ENCODE data around the gene TMEM165.

TMEM165 gene

DNA sequence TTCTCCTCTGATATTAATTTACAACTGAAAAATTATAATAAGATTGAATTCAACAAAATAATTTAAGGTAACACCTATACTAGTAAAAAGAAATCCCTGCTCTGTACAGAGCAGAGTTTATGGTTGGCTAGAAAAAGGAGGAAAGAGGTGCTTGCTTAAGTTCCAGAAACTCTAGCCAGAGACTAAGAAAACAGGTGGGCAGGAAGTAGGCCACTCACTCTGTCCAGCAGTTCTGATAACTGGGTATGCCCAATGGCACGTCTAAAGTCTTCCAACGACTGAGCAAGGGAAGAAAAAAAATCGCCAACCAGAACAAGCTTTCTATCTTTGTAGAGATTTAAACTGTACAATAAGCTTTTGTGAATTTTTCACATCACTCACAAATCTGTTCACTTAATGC lies 42.1 kb downstream of the TMEM165 start (continued):
- TF ChIP-seq, protein P1, sequence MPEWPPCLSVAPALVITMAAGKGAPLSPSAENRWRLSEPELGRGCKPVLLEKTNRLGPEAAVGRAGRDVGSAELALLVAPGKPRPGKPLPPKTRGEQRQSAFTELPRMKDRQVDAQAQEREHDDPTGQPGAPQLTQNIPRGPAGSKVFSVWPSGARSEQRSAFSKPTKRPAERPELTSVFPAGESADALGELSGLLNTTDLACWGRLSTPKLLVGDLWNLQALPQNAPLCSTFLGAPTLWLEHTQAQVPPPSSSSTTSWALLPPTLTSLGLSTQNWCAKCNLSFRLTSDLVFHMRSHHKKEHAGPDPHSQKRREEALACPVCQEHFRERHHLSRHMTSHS (tag by site-specific recombination; IDR thresholded peaks at IDR 0.05), result no peak
- TF ChIP-seq ZBTB17 (tag by site-specific recombination; IDR thresholded peaks at IDR 0.05), result no peak

DNA sequence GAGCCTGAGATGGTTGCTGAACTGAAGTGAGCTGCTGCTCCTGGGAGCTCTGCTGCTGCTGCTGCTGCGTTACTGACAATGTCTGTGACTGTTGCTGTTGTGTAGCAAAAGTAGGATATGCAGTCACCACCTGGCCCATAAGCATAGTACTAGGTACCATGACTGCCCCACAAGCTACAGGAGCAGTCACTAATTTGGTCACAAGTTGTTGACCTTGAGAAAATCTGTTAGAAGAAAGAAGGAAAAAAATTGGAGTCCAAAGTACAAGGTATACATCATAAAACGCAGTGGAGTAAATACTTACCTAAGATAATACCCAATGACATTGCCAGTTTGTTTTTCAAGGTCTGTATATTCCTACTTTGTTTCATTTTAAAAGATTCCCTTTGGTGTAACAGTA lies 42.6 kb downstream of the TMEM165 start:
- Histone ChIP-seq H3K36me3 (ENCODE audit: control insufficient read depth in 2 of 2, insufficient read depth in 1 of 2, low read length in 2 of 2) (peaks cover 0 to 84% of the 10 kb centered on the region in 2 experiments; a peak in 1 of 3 replicates), H3K27ac (ENCODE audit: extremely low read depth, low read depth, low read length) (no peak overlapping the region), H3K4me3 (ENCODE audit: low read depth, low read length) (no peak overlapping the region), H3K9me3 (ENCODE audit: control insufficient read depth, insufficient read depth, low read depth, low read length) (no peaks in the 10 kb centered on the region), H3K4me1 (ENCODE audit: control insufficient read depth, insufficient read depth, low read length) (no peaks in the 10 kb centered on the region)
- POLR2A ChIA-PET, result no interaction called here
- no peak for TF ChIP-seq ZNF37A (tag by site-specific recombination; IDR thresholded peaks at IDR 0.05)
- no peak for TF ChIP-seq ZNF19 (tag by site-specific recombination; IDR thresholded peaks at IDR 0.05; ENCODE audit: low read depth)
- no peak for TF ChIP-seq ZNF623 (tag by site-specific recombination; IDR thresholded peaks at IDR 0.05)
- no peak for TF ChIP-seq ZNF48 (tag by site-specific recombination; IDR thresholded peaks at IDR 0.05)
- TF ChIP-seq ZIC2 (tag by site-specific recombination; IDR thresholded peaks at IDR 0.05), result no peak
- no peak for TF ChIP-seq PATZ1 (tag by site-specific recombination; IDR thresholded peaks at IDR 0.05)
- no peak for TF ChIP-seq ZFP69B (tag by site-specific recombination; IDR thresholded peaks at IDR 0.05)
- TF ChIP-seq ZNF510 (tag by site-specific recombination; IDR thresholded peaks at IDR 0.05; ENCODE audit: insufficient replicate concordance), result no peak
- TF ChIP-seq ZNF394 (tag by site-specific recombination; IDR thresholded peaks at IDR 0.05; ENCODE audit: borderline replicate concordance), result no peak
- TF ChIP-seq ZNF596 (tag by site-specific recombination; IDR thresholded peaks at IDR 0.05), result no peak
- TF ChIP-seq ZNF423 (tag by site-specific recombination; IDR thresholded peaks at IDR 0.05), result no peak
- TF ChIP-seq YY2 (tag by site-specific recombination; IDR thresholded peaks at IDR 0.05), result no peak
- no peak for TF ChIP-seq ZEB2 (tag by site-specific recombination; IDR thresholded peaks at IDR 0.05)
- no peak for TF ChIP-seq ZNF837 (tag by site-specific recombination; IDR thresholded peaks at IDR 0.05)
- no peak for TF ChIP-seq ZBTB1 (tag by site-specific recombination; IDR thresholded peaks at IDR 0.05)
- no peak for TF ChIP-seq WT1 (tag by site-specific recombination; IDR thresholded peaks at IDR 0.05)
- TF ChIP-seq ZNF549 (tag by site-specific recombination; IDR thresholded peaks at IDR 0.05), result no peak
- TF ChIP-seq ZBTB20 (tag by site-specific recombination; IDR thresholded peaks at IDR 0.05), result no peak
- no peak for TF ChIP-seq ZNF830 (tag by site-specific recombination; IDR thresholded peaks at IDR 0.05; ENCODE audit: low read depth)
- CTCF ChIA-PET, result no interaction called here

- no peak overlapping the region for H3K27ac ChIP-seq (ENCODE audit: extremely low read depth, low read depth, low read length)
- no peaks in the 10 kb centered on the region for H3K9me3 ChIP-seq (ENCODE audit: control insufficient read depth, insufficient read depth, low read depth, low read length)
- peaks cover 0 to 85% of the 10 kb centered on the region in 2 experiments; a peak in 1 of 3 replicates for H3K36me3 ChIP-seq (ENCODE audit: control insufficient read depth in 2 of 2, insufficient read depth in 1 of 2, low read length in 2 of 2)
- H3K4me1 ChIP-seq (ENCODE audit: control insufficient read depth, insufficient read depth, low read length), result no peaks in the 10 kb centered on the region
- ChIA-PET POLR2A (interaction anchor here (0.6 kb wide), 1 partner anchor 41 kb away, joined by 7 read pairs; no protein-coding TSS in a partner anchor), CTCF (no interaction called here)
- no peak overlapping the region for H3K4me3 ChIP-seq (ENCODE audit: low read depth, low read length)
- no peak for TF ChIP-seq ZNF513 (tag by site-specific recombination; IDR thresholded peaks at IDR 0.05)
- TF ChIP-seq BCL6B (tag by site-specific recombination; IDR thresholded peaks at IDR 0.05), result no peak
- TF ChIP-seq ZNF202 (tag by site-specific recombination; IDR thresholded peaks at IDR 0.05; ENCODE audit: borderline replicate concordance), result no peak
- TF ChIP-seq ZBTB7A (tag by site-specific recombination; IDR thresholded peaks at IDR 0.05; ENCODE audit: low read depth), result no peak
- no peak for TF ChIP-seq ZNF341 (tag by site-specific recombination; IDR thresholded peaks at IDR 0.05; ENCODE audit: low read depth)
- no peak for TF ChIP-seq ZNF768 (tag by site-specific recombination; IDR thresholded peaks at IDR 0.05)
- no peak for TF ChIP-seq ZNF433 (tag by site-specific recombination; IDR thresholded peaks at IDR 0.05; ENCODE audit: low read depth)
- TF ChIP-seq IKZF3 (tag by site-specific recombination; IDR thresholded peaks at IDR 0.05), result no peak
- TF ChIP-seq PRDM1 (tag by site-specific recombination; IDR thresholded peaks at IDR 0.05), result no peak
- TF ChIP-seq ZNF747 (tag by site-specific recombination; IDR thresholded peaks at IDR 0.05), result no peak
- no peak for TF ChIP-seq ZNF239 (tag by site-specific recombination; IDR thresholded peaks at IDR 0.05)
- TF ChIP-seq ZNF155 (tag by site-specific recombination; IDR thresholded peaks at IDR 0.05), result no peak
Observed at GRCh38 chr4:55439023-55439422, 43.3 kb downstream of the TMEM165 start.

Measured in HEK293 (cell line).